HEK293 (cell line): Measurements from ENCODE around the gene FAM9B.

Source experiments
- CTCF ChIA-PET: fragments of 350-600 bp; formaldehyde crosslinking; extraction: SDS; loops from one replicate; lab custom pipeline; 2021; ENCODE audit warnings: antibody characterized with exemption; lab: Yijun Ruan, JAX
- POLR2A ChIA-PET: fragments of 300-600 bp; formaldehyde crosslinking; extraction: SDS; loops from one replicate; lab custom pipeline; 2020; ENCODE audit warnings: antibody characterized with exemption, inconsistent platforms; lab: Yijun Ruan, JAX
- H3K27ac ChIP-seq: fragments of 200-500 bp; sonication (Bioruptor generic); 2 replicates; pipeline ENCODE4 v1.5.1; 2014; ENCODE audit warnings: low read depth, low read length, control low read depth, inconsistent platforms; ENCODE audit errors: extremely low read depth
- H3K36me3 ChIP-seq, 2 experiments: fragments of 200-500 bp in 1 of 2; sonication (Bioruptor generic) in 1 of 2; 1 replicate in 1 of 2; 2 replicates in 1 of 2; pipeline ENCODE4 v1.5.1; 2014 to 2017; ENCODE audit warnings: inconsistent platforms in 2 of 2, low read length in 2 of 2; ENCODE audit not compliant: control insufficient read depth in 2 of 2, insufficient read depth in 1 of 2
- H3K4me1 ChIP-seq: fragments of 200-500 bp; sonication (Bioruptor generic); 2 replicates; pipeline ENCODE4 v1.5.1; 2014; ENCODE audit warnings: mild to moderate bottlenecking, low read length, inconsistent platforms; ENCODE audit not compliant: control insufficient read depth, insufficient read depth
- H3K4me3 ChIP-seq: 2 replicates; pipeline ENCODE4 v1.5.1; 2011; ENCODE audit warnings: low read depth, mild to moderate bottlenecking, control low read depth, low read length, moderate library complexity
- H3K9me3 ChIP-seq: fragments of 200-500 bp; sonication (Bioruptor generic); 2 replicates; pipeline ENCODE4 v1.5.1; 2014; ENCODE audit warnings: low read depth, low read length, inconsistent platforms; ENCODE audit not compliant: control insufficient read depth, insufficient read depth
- FEZF1 ChIP-seq: fragments of 450-650 bp; formaldehyde crosslinking; IDR thresholded peaks from 2 replicates; pipeline ENCODE4 v1.5.1; 2016; ENCODE audit warnings: missing biosample characterization, missing genetic modification characterization
- HOXC10 ChIP-seq: sonication (generic); formaldehyde crosslinking; IDR thresholded peaks from 2 replicates; pipeline ENCODE4 v1.8.1; 2023; ENCODE audit warnings: mild to moderate bottlenecking, missing genetic modification reagents
- IKZF3 ChIP-seq: fragments of 450-650 bp; IDR thresholded peaks from 2 replicates; pipeline ENCODE4 v1.5.0; 2018; ENCODE audit warnings: missing biosample characterization, mild to moderate bottlenecking, missing genetic modification characterization, moderate library complexity
- PATZ1 ChIP-seq: fragments of 450-650 bp; formaldehyde crosslinking; IDR thresholded peaks from 2 replicates; pipeline ENCODE4 v1.5.1; 2016; ENCODE audit warnings: missing biosample characterization, missing genetic modification characterization
- SALL2 ChIP-seq: fragments of 450-650 bp; formaldehyde crosslinking; IDR thresholded peaks from 2 replicates; pipeline ENCODE4 v1.5.0; 2017; ENCODE audit warnings: missing biosample characterization, mild to moderate bottlenecking, missing genetic modification characterization, borderline replicate concordance
- SETDB1 ChIP-seq: IDR thresholded peaks from one replicate; pipeline ENCODE4 v1.6.1; 2017; ENCODE audit warnings: mild to moderate bottlenecking, low read length, moderate library complexity, mixed read lengths; ENCODE audit not compliant: insufficient read length
- SP3 ChIP-seq: fragments of 450-650 bp; formaldehyde crosslinking; IDR thresholded peaks from 2 replicates; pipeline ENCODE4 v1.5.1; 2016; ENCODE audit warnings: missing biosample characterization, missing genetic modification characterization
- ZIC2 ChIP-seq: fragments of 450-650 bp; formaldehyde crosslinking; IDR thresholded peaks from 2 replicates; pipeline ENCODE4 v1.5.1; 2016; ENCODE audit warnings: missing biosample characterization, missing genetic modification characterization
- ZNF114 ChIP-seq: fragments of 450-650 bp; formaldehyde crosslinking; IDR thresholded peaks from 2 replicates; pipeline ENCODE4 v1.5.0; 2017; ENCODE audit warnings: missing biosample characterization, missing genetic modification characterization
- ZNF140 ChIP-seq: fragments of 450-650 bp; formaldehyde crosslinking; IDR thresholded peaks from 2 replicates; pipeline ENCODE4 v1.5.1; 2016; ENCODE audit warnings: missing biosample characterization, missing genetic modification characterization
- ZNF157 ChIP-seq: fragments of 450-650 bp; formaldehyde crosslinking; IDR thresholded peaks from 2 replicates; pipeline ENCODE4 v1.5.1; 2016; ENCODE audit warnings: missing biosample characterization, missing genetic modification characterization
- ZNF174 ChIP-seq: fragments of 450-650 bp; formaldehyde crosslinking; IDR thresholded peaks from 2 replicates; pipeline ENCODE4 v1.5.0; 2017; ENCODE audit warnings: missing biosample characterization, mild to moderate bottlenecking, missing genetic modification characterization
- ZNF175 ChIP-seq: fragments of 450-650 bp; formaldehyde crosslinking; IDR thresholded peaks from 2 replicates; pipeline ENCODE4 v1.5.1; 2016; ENCODE audit warnings: missing biosample characterization, missing genetic modification characterization
- ZNF18 ChIP-seq: fragments of 450-650 bp; formaldehyde crosslinking; IDR thresholded peaks from 2 replicates; pipeline ENCODE4 v1.5.1; 2016; ENCODE audit warnings: missing biosample characterization, missing genetic modification characterization
- ZNF221 ChIP-seq: fragments of 450-650 bp; formaldehyde crosslinking; IDR thresholded peaks from 2 replicates; pipeline ENCODE4 v1.5.1; 2017; ENCODE audit warnings: missing biosample characterization, missing genetic modification characterization, borderline replicate concordance
- ZNF341 ChIP-seq: fragments of 450-650 bp; formaldehyde crosslinking; IDR thresholded peaks from 2 replicates; pipeline ENCODE4; 2016; ENCODE audit warnings: low read depth, missing biosample characterization, missing genetic modification characterization
- ZNF350 ChIP-seq: fragments of 450-650 bp; formaldehyde crosslinking; IDR thresholded peaks from 2 replicates; pipeline ENCODE4 v1.5.0; 2017; ENCODE audit warnings: missing biosample characterization, mild to moderate bottlenecking, missing genetic modification characterization
- ZNF354C ChIP-seq: fragments of 450-650 bp; formaldehyde crosslinking; IDR thresholded peaks from 2 replicates; pipeline ENCODE4 v1.5.1; 2016; ENCODE audit warnings: missing biosample characterization, missing genetic modification characterization, low read depth, borderline replicate concordance
- ZNF510 ChIP-seq: fragments of 450-650 bp; formaldehyde crosslinking; IDR thresholded peaks from 2 replicates; pipeline ENCODE4 v1.5.1; 2018; ENCODE audit warnings: mild to moderate bottlenecking, missing genetic modification characterization, missing biosample characterization; ENCODE audit not compliant: insufficient replicate concordance
- ZNF571 ChIP-seq: fragments of 450-650 bp; formaldehyde crosslinking; IDR thresholded peaks from 2 replicates; pipeline ENCODE4 v1.5.0; 2017; ENCODE audit warnings: missing biosample characterization, missing genetic modification characterization
- ZNF596 ChIP-seq: fragments of 450-650 bp; IDR thresholded peaks from 2 replicates; pipeline ENCODE4 v1.5.0; 2018; ENCODE audit warnings: missing biosample characterization, mild to moderate bottlenecking, missing genetic modification characterization, moderate library complexity
- ZNF600 ChIP-seq: fragments of 450-650 bp; formaldehyde crosslinking; IDR thresholded peaks from 2 replicates; pipeline ENCODE4 v1.5.1; 2016; ENCODE audit warnings: missing biosample characterization, missing genetic modification characterization
- ZNF623 ChIP-seq: fragments of 450-650 bp; formaldehyde crosslinking; IDR thresholded peaks from 2 replicates; pipeline ENCODE4 v1.5.1; 2016; ENCODE audit warnings: missing biosample characterization, missing genetic modification characterization
- ZNF658 ChIP-seq: fragments of 450-650 bp; formaldehyde crosslinking; IDR thresholded peaks from 2 replicates; pipeline ENCODE4; 2016; ENCODE audit warnings: missing biosample characterization, missing genetic modification characterization
- ZNF677 ChIP-seq: fragments of 450-650 bp; IDR thresholded peaks from 2 replicates; pipeline ENCODE4 v1.5.0; 2018; ENCODE audit warnings: missing biosample characterization, mild to moderate bottlenecking, missing genetic modification characterization, moderate library complexity
- ZNF768 ChIP-seq: fragments of 450-650 bp; formaldehyde crosslinking; IDR thresholded peaks from 2 replicates; pipeline ENCODE4 v1.5.1; 2018; ENCODE audit warnings: missing biosample characterization, mild to moderate bottlenecking, missing genetic modification characterization
- ZNF792 ChIP-seq: fragments of 450-650 bp; formaldehyde crosslinking; IDR thresholded peaks from 2 replicates; pipeline ENCODE4 v1.5.1; 2016; ENCODE audit warnings: missing biosample characterization, missing genetic modification characterization
- ZSCAN30 ChIP-seq: fragments of 450-650 bp; IDR thresholded peaks from 2 replicates; pipeline ENCODE4 v1.5.1; 2018; ENCODE audit warnings: missing biosample characterization, mild to moderate bottlenecking, missing genetic modification characterization, moderate library complexity

Gene FAM9B

GRCh38 chrX:9052081-9052480, 18.2 kb upstream of the FAM9B start (continued):
- no peak for TF ChIP-seq ZNF354C (tag by site-specific recombination)
- no peak for TF ChIP-seq HOXC10 (CRISPR knock-in tag)
- no peak for TF ChIP-seq ZNF140 (tag by site-specific recombination)
- no peak for TF ChIP-seq ZNF600 (tag by site-specific recombination)
- no peak for TF ChIP-seq ZNF623
- no peak for TF ChIP-seq ZNF175 (tag by site-specific recombination)
- TF ChIP-seq PATZ1: no peak
- no peak for TF ChIP-seq ZNF18 (tag by site-specific recombination)
- no peak for TF ChIP-seq ZNF658 (tag by site-specific recombination)
- no peak for TF ChIP-seq ZIC2
- no peak for TF ChIP-seq ZNF350 (tag by site-specific recombination)
- no peak for TF ChIP-seq ZNF510

GRCh38 chrX:9050331-9050730, 16.4 kb upstream of the FAM9B start:
- CTCF ChIA-PET: no interaction called here
- no peaks in the 10 kb centered on the region for H3K36me3 ChIP-seq
- TF ChIP-seq ZNF174 (tag by site-specific recombination) (no peak), FEZF1 (tag by site-specific recombination) (no peak), ZNF768 (tag by site-specific recombination) (no peak), ZNF341 (no peak), ZSCAN30 (no peak), SETDB1 (no peak), IKZF3 (no peak), ZNF114 (tag by site-specific recombination) (no peak), ZNF677 (tag by site-specific recombination) (no peak), ZNF596 (tag by site-specific recombination) (no peak), ZNF571 (tag by site-specific recombination) (no peak), ZNF221 (tag by site-specific recombination) (no peak), ZNF792 (tag by site-specific recombination) (no peak), ZNF157 (no peak)
- no peaks in the 10 kb centered on the region for H3K9me3 ChIP-seq
- no peaks in the 10 kb centered on the region for H3K4me1 ChIP-seq
- H3K27ac ChIP-seq: no peak overlapping the region
- POLR2A ChIA-PET: no interaction called here
- no peak overlapping the region for H3K4me3 ChIP-seq

GRCh38 chrX:9048801-9049200, 14.9 kb upstream of the FAM9B start:
- H3K27ac ChIP-seq: no peak overlapping the region
- TF ChIP-seq SALL2 (tag by site-specific recombination) (no peak), SP3 (tag by site-specific recombination) (no peak)
- H3K36me3 ChIP-seq: no peaks in the 10 kb centered on the region
- CTCF ChIA-PET: no interaction called here
- POLR2A ChIA-PET: no interaction called here
- H3K4me3 ChIP-seq: no peak overlapping the region
- H3K4me1 ChIP-seq: no peaks in the 10 kb centered on the region
- no peaks in the 10 kb centered on the region for H3K9me3 ChIP-seq
